OCI-LY3 (cell line): ENCODE data around the gene THRB.

Source experiments
- EZH2phosphoT487 ChIP-seq: fragments of 200-600 bp; shearing (Covaris generic); IDR thresholded peaks from 2 replicates; pipeline ENCODE4 v1.6.1; 2018; ENCODE audit warnings: antibody characterized with exemption, mixed run types, low read depth
- TF ChIP-seq, protein P1 (sequence below): fragments of 200-600, 300-600 bp; sonication (generic); IDR thresholded peaks from 2 replicates; pipeline ENCODE4 v1.5.1; 2014; ENCODE audit warnings: antibody characterized with exemption, low read length, low read depth

- TF ChIP-seq, protein P1, sequence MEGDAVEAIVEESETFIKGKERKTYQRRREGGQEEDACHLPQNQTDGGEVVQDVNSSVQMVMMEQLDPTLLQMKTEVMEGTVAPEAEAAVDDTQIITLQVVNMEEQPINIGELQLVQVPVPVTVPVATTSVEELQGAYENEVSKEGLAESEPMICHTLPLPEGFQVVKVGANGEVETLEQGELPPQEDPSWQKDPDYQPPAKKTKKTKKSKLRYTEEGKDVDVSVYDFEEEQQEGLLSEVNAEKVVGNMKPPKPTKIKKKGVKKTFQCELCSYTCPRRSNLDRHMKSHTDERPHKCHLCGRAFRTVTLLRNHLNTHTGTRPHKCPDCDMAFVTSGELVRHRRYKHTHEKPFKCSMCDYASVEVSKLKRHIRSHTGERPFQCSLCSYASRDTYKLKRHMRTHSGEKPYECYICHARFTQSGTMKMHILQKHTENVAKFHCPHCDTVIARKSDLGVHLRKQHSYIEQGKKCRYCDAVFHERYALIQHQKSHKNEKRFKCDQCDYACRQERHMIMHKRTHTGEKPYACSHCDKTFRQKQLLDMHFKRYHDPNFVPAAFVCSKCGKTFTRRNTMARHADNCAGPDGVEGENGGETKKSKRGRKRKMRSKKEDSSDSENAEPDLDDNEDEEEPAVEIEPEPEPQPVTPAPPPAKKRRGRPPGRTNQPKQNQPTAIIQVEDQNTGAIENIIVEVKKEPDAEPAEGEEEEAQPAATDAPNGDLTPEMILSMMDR, result no peak
- TF ChIP-seq EZH2phosphoT487, result no peak
Observed at GRCh38 chr3:24072193-24072592, 422.5 kb downstream of the THRB start.
